Stomach smooth muscle (tissue), 2 donors: ENCODE results near the gene FAM181A.

Experiments used
- H3K27ac ChIP-seq: one replicate; pipeline ENCODE4 v1.7.0; 2013; ENCODE audit warnings: mild to moderate bottlenecking, low read length, inconsistent platforms
- H3K27me3 ChIP-seq, 2 donors: one replicate each; pipeline ENCODE4 v1.7.0; 2013; ENCODE audit warnings: low read length in 2 of 2; ENCODE audit not compliant: insufficient read depth in 2 of 2, control insufficient read depth in 1 of 2
- H3K36me3 ChIP-seq, 2 donors: one replicate each; pipeline ENCODE4 v1.7.0; 2013; ENCODE audit warnings: low read length in 2 of 2; ENCODE audit not compliant: control insufficient read depth in 2 of 2, insufficient read depth in 2 of 2
- H3K4me1 ChIP-seq: one replicate; pipeline ENCODE4 v1.7.0; 2013; ENCODE audit warnings: low read length; ENCODE audit not compliant: control insufficient read depth, insufficient read depth
- H3K4me3 ChIP-seq, 2 donors: one replicate each; pipeline ENCODE4 v1.7.0; 2013; ENCODE audit warnings: low read length in 2 of 2
- H3K9ac ChIP-seq, 2 donors: one replicate each; pipeline ENCODE4 v1.7.0; 2013; ENCODE audit warnings: low read length in 2 of 2, mild to moderate bottlenecking in 1 of 2
- H3K9me3 ChIP-seq, 2 donors: one replicate each; pipeline ENCODE4 v1.7.0; 2013; ENCODE audit warnings: low read length in 2 of 2; ENCODE audit not compliant: control insufficient read depth in 2 of 2
- donor health status: healthy.
- donor health status: Pancreatic carcinoma.

Gene FAM181A

DNA sequence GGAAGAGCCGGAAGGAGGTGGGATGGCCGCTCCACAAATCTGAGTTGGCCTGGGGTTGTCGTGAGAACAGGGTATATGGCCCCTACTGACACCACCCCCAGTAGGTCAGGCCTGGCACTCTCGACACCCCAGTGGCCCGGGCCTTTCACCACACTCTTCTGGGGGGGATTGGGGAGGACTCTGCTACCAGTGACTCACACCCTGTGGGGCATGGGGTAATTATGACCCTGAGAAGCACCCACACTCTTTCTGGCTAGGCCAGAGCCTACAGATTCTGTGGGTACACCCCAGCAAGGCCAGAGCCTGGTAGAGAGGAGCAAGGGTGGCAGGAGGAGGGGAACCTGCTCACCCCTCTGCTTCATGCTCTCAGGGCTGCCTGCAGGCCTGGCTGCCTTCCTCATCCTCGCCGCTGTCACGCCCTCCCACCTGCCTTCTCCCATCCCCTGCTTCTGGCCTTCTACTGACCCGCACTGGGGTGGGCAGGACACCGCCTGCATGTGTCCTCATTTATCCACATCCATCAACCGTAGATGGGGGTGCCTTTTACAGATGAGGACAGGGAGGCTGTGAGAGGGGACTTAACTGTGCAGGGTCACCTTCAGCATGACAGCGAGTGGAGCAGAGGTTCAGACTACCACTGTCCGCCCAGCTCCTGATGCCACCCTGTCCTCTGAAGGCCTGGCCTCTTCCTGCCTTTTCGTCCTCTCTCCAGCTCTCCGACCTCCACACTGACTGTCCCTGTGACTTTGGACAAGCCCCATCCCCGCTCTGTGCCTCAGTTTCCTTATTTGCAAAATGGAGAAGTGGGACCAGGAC lies 30.8 kb downstream of the FAM181A start:
- peak overlapping the region; percentile 84 for H3K27ac ChIP-seq
- no peaks in the 10 kb centered on the region for H3K9me3 ChIP-seq
- no peaks in the 10 kb centered on the region for H3K27me3 ChIP-seq
- H3K9ac ChIP-seq: peak overlapping the region; percentile 26 to 62
- H3K4me1 ChIP-seq: peaks cover 80% of the 10 kb centered on the region
- peak overlapping the region in 1 of 2 donors; percentile 29 for H3K4me3 ChIP-seq
- peaks cover 29 to 30% of the 10 kb centered on the region in 2 donors for H3K36me3 ChIP-seq

- Histone ChIP-seq H3K36me3 (peaks cover 30 to 31% of the 10 kb centered on the region in 2 donors), H3K27ac (peak overlapping the region; percentile 84), H3K27me3 (no peaks in the 10 kb centered on the region), H3K4me3 (no peak overlapping the region), H3K9me3 (no peaks in the 10 kb centered on the region), H3K9ac (peak overlapping the region in 1 of 2 donors; percentile 29), H3K4me1 (peaks cover 80% of the 10 kb centered on the region)
These were observed 31.6 kb downstream of the FAM181A start for GRCh38 chr14:93958567-93959238.

DNA sequence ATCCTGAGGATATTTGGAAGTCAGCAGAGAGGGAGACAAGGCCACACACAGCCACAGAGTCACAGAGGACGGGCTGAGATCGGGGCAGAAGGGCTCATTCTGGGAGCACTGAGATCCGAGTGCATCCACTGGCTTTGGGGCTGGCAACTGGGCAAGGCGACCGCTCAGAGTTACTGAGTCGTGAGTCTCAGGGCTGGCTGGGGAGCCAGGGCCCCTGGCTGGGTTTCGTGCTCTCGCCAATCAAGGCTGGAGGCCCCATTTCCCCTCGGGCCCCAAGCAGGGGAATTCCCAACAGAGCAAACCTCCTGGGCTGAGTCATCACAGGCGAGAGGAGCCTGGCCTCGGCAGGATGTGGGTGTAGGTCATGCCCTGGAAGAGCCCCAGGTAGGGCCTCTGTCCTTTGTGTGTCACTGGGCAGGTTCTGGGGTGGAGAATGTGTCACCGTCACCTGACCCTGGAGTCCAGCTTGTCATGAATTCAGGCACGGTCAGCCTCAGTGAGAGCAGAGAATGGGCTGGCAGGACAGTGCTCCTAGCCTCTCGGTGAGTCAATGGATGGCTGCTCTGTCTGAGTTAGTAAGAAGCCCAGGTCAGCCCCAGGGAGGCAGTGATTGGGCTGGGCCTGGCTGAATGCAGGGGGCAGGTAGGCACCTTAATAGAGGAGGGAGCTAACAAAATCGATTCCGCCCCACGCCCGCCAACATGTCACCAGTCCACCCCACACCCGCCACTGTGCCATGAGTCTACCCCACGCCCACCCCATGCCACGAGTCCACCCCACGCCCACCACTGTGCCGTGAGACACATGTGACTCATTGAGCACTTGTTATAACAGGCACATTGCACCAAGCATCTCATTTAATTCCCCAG lies 32.3 kb downstream of the FAM181A start:
- no peaks in the 10 kb centered on the region for H3K9me3 ChIP-seq
- H3K36me3 ChIP-seq: peaks cover 37% of the 10 kb centered on the region in 2 donors
- peaks cover 80% of the 10 kb centered on the region for H3K4me1 ChIP-seq
- H3K27me3 ChIP-seq: no peaks in the 10 kb centered on the region
- H3K27ac ChIP-seq: peak overlapping the region; percentile 84
- H3K9ac ChIP-seq: peak overlapping the region in 1 of 2 donors; percentile 29
- no peak overlapping the region for H3K4me3 ChIP-seq

GRCh38 chr14:93960108-93960475 lies 32.9 kb downstream of the FAM181A start:
- Histone ChIP-seq H3K4me3 (no peak overlapping the region), H3K27me3 (no peaks in the 10 kb centered on the region), H3K9me3 (no peaks in the 10 kb centered on the region), H3K4me1 (peaks cover 82% of the 10 kb centered on the region), H3K9ac (no peak overlapping the region), H3K27ac (peak overlapping the region; percentile 84), H3K36me3 (peaks cover 34 to 37% of the 10 kb centered on the region in 2 donors)

- Histone ChIP-seq H3K4me1 (peaks cover 79% of the 10 kb centered on the region), H3K27me3 (no peaks in the 10 kb centered on the region), H3K27ac (peak overlapping the region; percentile 24), H3K9ac (no peak overlapping the region), H3K36me3 (peaks cover 32 to 34% of the 10 kb centered on the region in 2 donors), H3K9me3 (no peaks in the 10 kb centered on the region), H3K4me3 (no peak overlapping the region)
These were observed 33.8 kb downstream of the FAM181A start for GRCh38 chr14:93960774-93961438.

GRCh38 chr14:93961620-93962019 lies 34.5 kb downstream of the FAM181A start:
- no peaks in the 10 kb centered on the region for H3K27me3 ChIP-seq
- H3K9ac ChIP-seq: no peak overlapping the region
- peaks cover 32 to 36% of the 10 kb centered on the region in 2 donors for H3K36me3 ChIP-seq
- no peak overlapping the region for H3K4me3 ChIP-seq
- no peaks in the 10 kb centered on the region for H3K9me3 ChIP-seq
- H3K4me1 ChIP-seq: peaks cover 75% of the 10 kb centered on the region
- H3K27ac ChIP-seq: peak overlapping the region; percentile 24

DNA sequence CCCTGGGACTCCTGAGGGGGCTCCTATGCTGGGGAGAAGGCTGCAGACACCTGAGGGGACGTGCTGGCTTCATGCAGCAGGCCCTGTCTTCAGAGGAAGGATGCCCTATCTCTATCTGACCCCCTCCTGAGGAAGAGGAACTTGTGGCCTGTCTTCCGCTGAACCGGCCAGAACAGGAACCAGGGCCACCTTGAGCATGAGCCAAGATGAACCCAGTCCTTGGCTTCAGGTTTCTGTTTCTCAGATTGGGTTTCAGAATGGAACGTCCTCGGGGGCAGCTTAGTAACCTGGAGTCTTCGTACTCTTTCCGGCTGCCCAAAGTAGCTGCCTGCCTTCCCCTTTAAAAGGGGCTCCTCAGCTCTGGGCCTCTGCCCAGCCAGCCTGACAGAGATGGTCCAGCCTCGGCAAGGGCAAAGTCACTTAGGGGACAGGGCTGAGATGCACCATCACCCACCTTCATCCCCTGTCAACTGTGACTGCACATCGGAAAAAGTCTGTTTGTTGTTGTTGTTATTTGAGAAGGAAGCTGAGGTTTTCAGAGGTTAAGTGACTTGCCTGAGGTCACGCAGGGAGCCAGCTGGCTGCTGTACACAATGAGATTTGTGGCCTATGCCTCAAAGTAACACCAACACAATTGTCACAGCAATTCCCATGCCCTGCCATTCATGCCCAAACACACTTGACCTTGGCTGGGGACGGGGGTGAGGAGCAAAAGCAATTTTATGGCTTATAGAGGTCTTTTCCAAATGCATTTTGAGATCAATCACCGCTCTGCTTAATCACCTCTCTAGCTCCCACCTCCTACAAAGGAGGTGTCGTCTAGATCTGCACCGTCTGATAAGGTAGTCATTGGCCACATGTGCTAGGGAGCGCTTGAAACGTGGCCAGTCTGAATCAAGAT lies 35.8 kb downstream of the FAM181A start:
- H3K27me3 ChIP-seq: no peaks in the 10 kb centered on the region
- no peak overlapping the region for H3K9ac ChIP-seq
- H3K4me3 ChIP-seq: no peak overlapping the region
- H3K4me1 ChIP-seq: peaks cover 74% of the 10 kb centered on the region
- no peaks in the 10 kb centered on the region for H3K9me3 ChIP-seq
- H3K36me3 ChIP-seq: peaks cover 32 to 36% of the 10 kb centered on the region in 2 donors
- H3K27ac ChIP-seq: peak overlapping the region; percentile 66

DNA sequence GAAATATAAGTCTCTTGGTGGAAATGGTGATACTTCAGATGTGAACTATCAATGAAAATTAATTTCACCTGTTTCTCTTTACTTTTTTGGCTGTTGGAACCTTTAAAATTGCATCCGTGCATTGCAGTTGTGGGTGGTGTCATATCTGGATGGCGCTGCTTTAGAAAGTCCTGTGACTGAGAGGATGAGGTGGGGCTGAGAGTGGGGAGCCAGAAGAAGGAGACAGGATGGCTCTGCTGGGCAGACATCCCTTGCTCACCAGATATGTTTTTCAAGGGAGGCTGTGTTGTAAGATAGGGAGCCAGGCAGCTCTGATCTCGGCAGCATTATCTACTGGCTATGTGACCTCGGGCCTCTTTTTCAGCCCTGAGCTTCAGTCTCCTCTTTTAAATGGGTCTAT lies 36.5 kb downstream of the FAM181A start:
- H3K9me3 ChIP-seq: no peaks in the 10 kb centered on the region
- peaks cover 73% of the 10 kb centered on the region for H3K4me1 ChIP-seq
- H3K9ac ChIP-seq: no peak overlapping the region
- H3K4me3 ChIP-seq: no peak overlapping the region
- no peaks in the 10 kb centered on the region for H3K27me3 ChIP-seq
- peaks cover 30 to 36% of the 10 kb centered on the region in 2 donors for H3K36me3 ChIP-seq
- H3K27ac ChIP-seq: peak overlapping the region; percentile 31

DNA sequence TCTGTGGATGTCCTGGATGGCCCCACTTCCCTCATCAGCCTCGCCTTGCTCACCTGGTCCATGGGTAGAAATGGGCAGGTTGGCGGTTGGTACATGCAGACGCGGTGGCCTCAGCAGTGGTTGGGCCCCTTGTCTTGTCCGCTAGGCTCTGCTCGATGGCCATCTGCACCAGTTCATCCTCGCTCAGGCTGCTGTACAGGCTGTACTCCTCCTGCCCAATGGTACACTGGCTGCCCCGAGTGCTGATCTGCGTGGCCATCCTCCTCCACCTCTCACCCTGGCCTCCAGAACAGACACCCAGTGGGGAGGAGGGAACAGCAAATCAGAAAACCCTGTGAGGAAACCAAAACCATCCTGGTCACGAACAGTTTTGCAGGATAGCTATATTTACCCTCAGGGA lies 37.1 kb downstream of the FAM181A start:
- Histone ChIP-seq H3K9ac (no peak overlapping the region), H3K4me1 (peaks cover 73% of the 10 kb centered on the region), H3K36me3 (peaks cover 31 to 36% of the 10 kb centered on the region in 2 donors), H3K9me3 (no peaks in the 10 kb centered on the region), H3K27me3 (no peaks in the 10 kb centered on the region), H3K4me3 (no peak overlapping the region), H3K27ac (peak overlapping the region; percentile 31)
